Measurements from ENCODE around the gene SLC16A1.
A peak's percentile ranks its signal among the peaks of the same experiment; 100 is the strongest.
"Not testable (repeated sequence)": the region's sequence is repeated elsewhere in the genome, so short reads cannot be mapped to it uniquely, and the experiment has no call there.

SLC16A1 gene

DNA sequence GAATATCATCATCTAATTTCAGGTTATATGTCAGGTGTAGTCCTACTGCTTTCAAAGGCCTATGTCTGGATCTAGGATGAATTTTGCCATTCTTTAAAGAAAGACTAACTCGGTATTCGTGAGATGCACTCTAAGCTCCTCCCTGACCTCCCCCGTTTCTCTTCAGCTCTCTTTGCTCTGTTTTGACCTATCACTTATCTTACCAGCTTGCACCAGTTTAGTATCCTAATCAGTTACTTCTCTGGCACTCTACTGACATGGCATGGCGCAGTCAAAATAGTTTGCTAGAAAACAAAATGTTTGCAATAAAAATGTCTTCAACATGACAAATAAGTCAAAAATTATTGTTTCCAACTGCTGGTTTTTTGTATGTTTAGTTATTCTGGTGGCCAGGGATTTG is 8.4 kb upstream of the SLC16A1 start:
- DNase-seq = no peak

DNA sequence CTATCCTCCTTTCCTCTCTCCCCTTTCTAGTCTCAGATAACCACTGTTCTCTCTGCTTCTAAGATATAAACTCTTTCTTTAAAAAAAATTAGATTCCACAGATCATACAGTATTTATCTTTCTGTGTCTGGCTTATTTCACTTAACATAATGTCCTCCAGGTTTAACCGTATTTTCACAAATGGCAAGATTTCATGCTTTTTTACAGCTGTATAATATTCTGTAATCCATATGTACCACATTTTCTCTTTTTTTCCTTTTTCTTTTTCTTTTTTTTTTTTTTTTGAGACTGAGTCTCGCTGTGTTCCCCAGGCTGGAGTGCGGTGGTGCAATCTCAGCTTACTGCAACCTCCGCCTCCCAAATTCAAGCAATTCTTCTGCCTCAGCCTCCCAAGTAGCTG is 5.1 kb upstream of the SLC16A1 start:
- DNase-seq = no peak

GRCh38 chr1:112960384-112960783 is 4.4 kb upstream of the SLC16A1 start:
- DNase-seq = no peak

DNA sequence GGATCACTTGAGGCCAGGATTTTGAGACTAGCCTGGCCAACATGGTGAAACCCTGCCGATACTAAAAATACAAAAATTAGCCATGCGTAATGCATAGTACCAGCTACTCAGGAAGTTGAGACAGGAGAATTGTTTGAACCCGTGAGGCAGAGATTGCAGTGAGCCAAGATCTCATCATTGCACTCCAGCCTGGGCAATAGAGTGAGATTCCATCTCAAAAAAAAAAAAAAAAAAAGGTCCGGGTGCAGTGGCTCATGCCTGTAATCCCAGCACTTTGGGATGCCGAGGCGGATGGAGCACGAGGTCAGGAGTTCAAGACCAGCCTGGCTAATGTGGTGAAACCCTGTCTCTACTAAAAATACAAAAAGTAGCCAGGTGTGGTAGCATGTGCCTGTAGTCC is 2.2 kb upstream of the SLC16A1 start:
- not testable (repeated sequence) for DNase-seq

GRCh38 chr1:112957133-112957812 is 1.3 kb upstream of the SLC16A1 start:
- DNase-seq = peak; percentile 24

GRCh38 chr1:112956544-112957132 is 642 bp upstream of the SLC16A1 start:
- peak; percentile 36 for DNase-seq

GRCh38 chr1:112954945-112955772 is 837 bp downstream of the SLC16A1 start:
- peak; percentile 37 for DNase-seq

DNA sequence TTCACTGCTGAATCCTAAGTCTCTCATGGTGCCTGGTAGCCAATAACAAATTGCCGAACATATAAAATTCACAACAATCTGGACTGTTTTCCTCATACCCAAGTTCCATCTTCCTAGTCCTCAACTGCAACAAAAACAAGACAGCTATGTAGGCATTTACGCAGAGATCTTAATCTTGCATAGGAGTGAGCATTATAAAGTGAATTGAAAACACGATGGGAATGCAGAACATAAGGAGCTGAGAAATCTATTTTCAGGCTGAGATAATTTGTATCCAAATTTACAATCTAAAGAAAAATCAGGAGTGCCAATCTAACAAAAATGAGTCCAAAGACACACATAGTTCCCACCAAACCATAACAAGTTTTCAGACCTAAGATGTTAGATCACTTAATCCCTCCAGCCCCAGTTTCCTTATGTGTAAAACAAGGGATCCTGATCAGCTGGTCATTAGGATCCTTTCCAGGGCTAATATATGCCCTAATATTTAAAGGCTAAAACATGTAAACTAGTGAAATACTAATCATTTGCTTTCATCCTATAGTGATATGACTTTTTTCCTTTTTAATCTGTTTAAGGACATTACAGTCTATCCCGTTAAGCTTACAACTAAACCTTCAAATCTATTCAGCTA is 1.9 kb downstream of the SLC16A1 start:
- no peak for DNase-seq

GRCh38 chr1:112950426-112950825 is 5.6 kb downstream of the SLC16A1 start:
- no peak for DNase-seq

GRCh38 chr1:112946683-112947082 is 9.3 kb downstream of the SLC16A1 start:
- DNase-seq = no peak

GRCh38 chr1:112939810-112940209 is 16.2 kb downstream of the SLC16A1 start:
- no peak for DNase-seq

DNA sequence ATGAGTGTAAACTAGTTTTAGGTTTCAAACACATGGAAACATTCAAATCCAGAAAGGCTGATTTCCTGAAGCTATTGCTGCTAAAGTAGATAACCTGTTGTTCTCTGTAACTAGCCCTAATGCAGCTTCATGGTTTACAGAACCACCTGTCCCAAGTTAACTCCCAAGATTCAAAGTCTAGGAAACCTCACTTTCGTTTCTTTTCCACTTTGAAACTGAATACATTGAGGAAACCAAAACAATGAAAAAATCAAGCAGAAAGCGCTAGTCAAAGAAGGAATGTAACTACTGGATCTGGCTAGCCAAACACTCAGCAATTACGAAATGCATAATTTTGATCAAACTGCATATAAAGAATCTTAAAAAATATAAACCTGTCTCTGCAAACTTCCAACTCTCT is 17.8 kb downstream of the SLC16A1 start:
- no peak for DNase-seq

- no peak for DNase-seq
These were observed 18.5 kb downstream of the SLC16A1 start for GRCh38 chr1:112937495-112937894.

- DNase-seq = no peak
These were observed 18.9 kb downstream of the SLC16A1 start for GRCh38 chr1:112937070-112937469.

DNA sequence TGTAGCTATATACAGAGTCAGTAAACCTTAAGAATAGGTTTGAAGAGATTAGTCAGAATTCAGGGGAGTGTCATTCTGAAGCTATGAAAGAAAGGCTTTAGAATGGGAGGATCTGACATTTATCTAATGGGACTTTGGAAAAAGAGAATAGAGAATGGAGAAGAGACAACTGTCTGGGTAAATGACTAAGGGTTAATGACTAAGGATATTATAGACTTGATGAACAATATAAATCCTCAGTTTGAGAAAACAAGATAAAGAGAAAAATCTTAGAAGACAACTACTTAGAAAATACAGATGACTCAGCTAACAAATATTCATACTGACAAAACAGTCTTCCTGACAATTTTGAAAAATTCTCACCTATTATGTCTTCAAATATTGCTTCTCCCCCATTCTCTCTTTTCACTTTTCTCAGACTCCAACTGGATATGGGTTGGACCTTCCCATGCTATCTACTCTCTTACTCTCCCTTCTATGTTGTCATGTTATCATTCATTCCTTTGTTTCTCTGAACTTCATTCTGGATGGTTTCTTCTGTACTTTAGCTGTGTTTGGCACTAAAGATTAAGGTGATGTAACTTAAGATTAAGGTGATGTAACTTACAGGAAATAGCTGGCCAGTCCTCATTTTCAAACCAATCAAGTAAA is 20.4 kb downstream of the SLC16A1 start:
- no peak for DNase-seq

GRCh38 chr1:112934577-112934976 is 21.4 kb downstream of the SLC16A1 start:
- DNase-seq = no peak

DNA sequence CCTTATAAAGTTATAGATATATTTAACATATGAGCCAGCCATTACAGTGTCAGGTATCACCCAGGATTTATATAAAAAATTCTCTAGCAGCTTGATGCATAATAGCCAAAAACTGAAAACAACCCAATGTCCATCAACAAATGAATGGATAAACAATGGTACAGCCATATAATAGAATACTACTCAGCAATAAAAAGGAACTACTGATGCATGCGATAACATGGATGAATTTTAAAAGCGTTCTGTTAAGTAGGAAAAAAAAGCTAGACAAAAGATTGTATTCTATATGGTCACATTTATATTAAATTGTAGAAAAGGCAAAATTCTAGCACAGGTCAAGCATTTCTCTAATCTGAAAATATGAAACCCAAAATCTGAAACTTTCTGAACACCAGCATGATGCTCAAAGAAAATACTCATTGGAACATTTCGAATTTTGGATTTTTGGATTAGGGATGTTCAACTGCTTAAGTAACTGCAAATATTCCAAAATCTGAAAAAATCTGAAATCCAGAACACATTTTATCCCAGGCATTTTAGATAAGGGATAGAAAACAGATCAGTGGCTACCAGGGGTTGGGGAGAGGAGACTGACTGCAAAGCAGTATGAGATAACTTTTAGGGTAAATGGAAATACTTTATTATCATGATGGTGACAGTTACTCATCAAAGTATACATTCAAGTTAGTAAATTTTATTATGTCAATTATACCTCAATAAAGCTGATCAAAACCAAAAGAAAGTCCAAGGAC is 22.0 kb downstream of the SLC16A1 start:
- DNase-seq = no peak

GRCh38 chr1:112929979-112930378 is 26.0 kb downstream of the SLC16A1 start:
- DNase-seq = no peak

- no peak for DNase-seq
These were observed 28.5 kb downstream of the SLC16A1 start for GRCh38 chr1:112927462-112927990.

- no peak for DNase-seq
These were observed 29.1 kb downstream of the SLC16A1 start for GRCh38 chr1:112926858-112927257.

- DNase-seq = no peak
These were observed 31.0 kb downstream of the SLC16A1 start for GRCh38 chr1:112925015-112925414.

- no peak for DNase-seq
These were observed 32.0 kb downstream of the SLC16A1 start for GRCh38 chr1:112923959-112924349.

Measured in NCI-H524 treated with DMSO at 0.1 percent for 48 hours (cell line).